Measurements from ENCODE around the gene MKI67. TPM values are rescaled to one million over a fixed set of nuclear protein-coding genes. Genes with fewer than 3 reads are reported as not detected.
"Not testable (repeated sequence)": the region's sequence is repeated elsewhere in the genome, so short reads cannot be mapped to it uniquely, and the experiment has no call there.

Gene MKI67
- total RNA-seq, 2 donors from 2014 or later, result 0.35 to 4.0 TPM

GRCh38 chr10:128144547-128144946 lies 18.3 kb upstream of the MKI67 start:
- TF ChIP-seq CTCF (IDR thresholded peaks at IDR 0.05), result no peak
- Histone ChIP-seq H3K36me3 (no peaks in the 10 kb centered on the region), H3K27me3 (no peaks in the 10 kb centered on the region), H3K4me3 (no peak overlapping the region), H3K4me1 (no peaks in the 10 kb centered on the region), H3K9me3 (no peaks in the 10 kb centered on the region), H3K27ac (no peak overlapping the region)
- no peak for DNase-seq (ENCODE audit: low spot score)

- Histone ChIP-seq H3K9me3 (no peaks in the 10 kb centered on the region), H3K36me3 (no peaks in the 10 kb centered on the region), H3K4me1 (no peaks in the 10 kb centered on the region), H3K4me3 (no peak overlapping the region), H3K27ac (no peak overlapping the region), H3K27me3 (no peaks in the 10 kb centered on the region)
- no peak for TF ChIP-seq CTCF (IDR thresholded peaks at IDR 0.05)
- no peak for DNase-seq (ENCODE audit: low spot score)
Observed at GRCh38 chr10:128143531-128143930, 17.3 kb upstream of the MKI67 start.

GRCh38 chr10:128140425-128140824 lies 14.2 kb upstream of the MKI67 start:
- Histone ChIP-seq H3K9me3 (no peaks in the 10 kb centered on the region), H3K4me1 (no peaks in the 10 kb centered on the region), H3K27me3 (no peaks in the 10 kb centered on the region), H3K36me3 (no peaks in the 10 kb centered on the region), H3K27ac (no peak overlapping the region), H3K4me3 (no peak overlapping the region)
- no peak for DNase-seq (ENCODE audit: low spot score)
- no peak for TF ChIP-seq CTCF (IDR thresholded peaks at IDR 0.05)

- not testable (repeated sequence) for H3K27ac ChIP-seq; H3K36me3 ChIP-seq; H3K27me3 ChIP-seq; DNase-seq (ENCODE audit: low spot score); H3K4me1 ChIP-seq; H3K4me3 ChIP-seq; H3K9me3 ChIP-seq
Observed at GRCh38 chr10:128138429-128138828, 12.2 kb upstream of the MKI67 start.

GRCh38 chr10:128137877-128138276 lies 11.7 kb upstream of the MKI67 start:
- no peaks in the 10 kb centered on the region for H3K9me3 ChIP-seq
- TF ChIP-seq CTCF (IDR thresholded peaks at IDR 0.05), result no peak
- H3K36me3 ChIP-seq, result no peaks in the 10 kb centered on the region
- H3K27ac ChIP-seq, result no peak overlapping the region
- H3K4me1 ChIP-seq, result no peaks in the 10 kb centered on the region
- DNase-seq (ENCODE audit: low spot score), result no peak
- H3K27me3 ChIP-seq, result no peaks in the 10 kb centered on the region
- no peak overlapping the region for H3K4me3 ChIP-seq

GRCh38 chr10:128130051-128130450 lies 3.8 kb upstream of the MKI67 start:
- H3K4me1 ChIP-seq, result peaks cover 0 to 21% of the 10 kb centered on the region in 2 donors
- no peaks in the 10 kb centered on the region for H3K36me3 ChIP-seq
- TF ChIP-seq CTCF (IDR thresholded peaks at IDR 0.05), result no peak
- H3K27ac ChIP-seq, result no peak overlapping the region
- no peak for DNase-seq (ENCODE audit: low spot score)
- H3K27me3 ChIP-seq, result no peaks in the 10 kb centered on the region
- H3K9me3 ChIP-seq, result no peaks in the 10 kb centered on the region
- H3K4me3 ChIP-seq, result no peak overlapping the region

All from right atrium auricular region (tissue), 2 donors.